A673 (cell line): Measurements from ENCODE around the gene OR5B12. TPM values are rescaled to one million over a fixed set of nuclear protein-coding genes. Genes with fewer than 3 reads are reported as not detected.

Source experiments
- BruUV-seq: library from RNA; stranded (reverse); fragments of 400-500 nt; replicated peaks from 2 replicates; lab custom pipeline; 2021; lab: Mats Ljungman, UMichigan
- CTCF ChIA-PET: fragments of 300-600 bp; sonication (Branson Sonifier 250); formaldehyde crosslinking; loops from one replicate; lab custom pipeline; 2022; ENCODE audit warnings: antibody characterized with exemption; lab: Charles Lee
- POLR2A ChIA-PET: fragments of 300-600 bp; sonication (Branson Sonifier 250); formaldehyde crosslinking; loops from one replicate; lab custom pipeline; 2022; ENCODE audit warnings: antibody characterized with exemption; ENCODE audit not compliant: low non-redundant PET; lab: Charles Lee
- DNase-seq: peaks from one replicate; pipeline ENCODE4 v3.0.0-alpha.2; 2015; ENCODE audit warnings: low spot score
- H3K27ac ChIP-seq: fragments of 200-600 bp; sonication (generic); 2 replicates; pipeline ENCODE4 v1.5.1; 2016; ENCODE audit warnings: mixed run types, low read depth, mild to moderate bottlenecking, mixed read lengths, antibody characterized with exemption, low read length; ENCODE audit not compliant: poor library complexity, severe bottlenecking
- H3K27me3 ChIP-seq: fragments of 200-600 bp; sonication (generic); replicated peaks from 2 replicates; pipeline ENCODE4 v1.6.1; 2017; ENCODE audit warnings: mixed run types, low read depth, mild to moderate bottlenecking, mixed read lengths, antibody characterized with exemption, low read length; ENCODE audit not compliant: insufficient read depth, poor library complexity
- H3K36me3 ChIP-seq: fragments of 200-600 bp; sonication (generic); 2 replicates; pipeline ENCODE4 v1.6.1; 2016; ENCODE audit warnings: mixed run types, mild to moderate bottlenecking, mixed read lengths, antibody characterized with exemption, low read length; ENCODE audit not compliant: insufficient read depth, poor library complexity, severe bottlenecking
- H3K4me1 ChIP-seq: fragments of 200-600 bp; sonication (generic); 2 replicates; pipeline ENCODE4 v1.6.1; 2017; ENCODE audit warnings: mixed run types, mild to moderate bottlenecking, mixed read lengths, antibody characterized with exemption, low read length; ENCODE audit not compliant: insufficient read depth, poor library complexity, severe bottlenecking
- H3K4me3 ChIP-seq: fragments of 200-600 bp; sonication (generic); 2 replicates; pipeline ENCODE4 v1.5.1; 2016; ENCODE audit warnings: low read depth, mixed run types, mild to moderate bottlenecking, mixed read lengths, low read length; ENCODE audit not compliant: poor library complexity, severe bottlenecking
- H3K9me3 ChIP-seq: fragments of 200-600 bp; sonication (generic); 2 replicates; pipeline ENCODE4 v1.6.1; 2016; ENCODE audit warnings: mixed run types, low read depth, mild to moderate bottlenecking, mixed read lengths, antibody characterized with exemption, low read length; ENCODE audit not compliant: poor library complexity, severe bottlenecking
- EZH2 ChIP-seq: fragments of 200-600 bp; sonication (generic); IDR thresholded peaks from 2 replicates; pipeline ENCODE4 v1.6.1; 2017; ENCODE audit warnings: borderline replicate concordance, low read depth, mild to moderate bottlenecking, mixed read lengths, antibody characterized with exemption, low read length; ENCODE audit not compliant: poor library complexity, severe bottlenecking
- intact Hi-C: fragments of 100-400 bp; cut with micrococcal nuclease; formaldehyde crosslinking; loops from one replicate; pipeline ENCODE4 v1.10.0; 2022; ENCODE audit not compliant: unreplicated experiment
- total RNA-seq: library from RNA; stranded (reverse); gene quantifications from 2 replicates; pipeline ENCODE4 v1.2.3, GENCODE V29; 2021
- TF ChIP-seq, protein P1 (sequence below): fragments of 300-800, 200-600 bp; sonication (generic); conservative IDR thresholded peaks from 2 replicates; pipeline ENCODE4 v1.5.1; 2017; ENCODE audit warnings: low read depth, mild to moderate bottlenecking, antibody characterized with exemption, low read length, moderate library complexity, mixed read lengths

Gene OR5B12
- total RNA-seq, 1 experiment from 2014 or later, result not detected

DNA sequence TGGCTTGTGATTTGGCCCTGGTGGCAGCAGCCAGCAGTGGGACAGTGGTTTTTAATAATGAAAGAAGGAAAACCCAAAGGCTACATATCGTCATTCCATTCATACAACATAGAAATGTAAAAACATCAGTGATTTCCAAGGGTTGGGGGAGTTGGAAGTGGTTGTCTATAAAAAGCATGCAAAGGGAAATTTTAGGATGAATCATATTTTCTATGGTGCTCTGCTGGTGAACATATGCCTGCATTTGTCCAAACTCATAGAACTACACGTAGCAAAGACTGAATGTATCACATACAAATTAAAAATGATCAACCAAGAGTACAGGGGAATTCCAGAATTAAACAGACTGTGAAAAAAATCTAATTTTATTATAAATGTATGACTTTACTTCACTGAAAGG lies 46.5 kb downstream of the OR5B12 start:
- POLR2A ChIA-PET, result no interaction called here
- BruUV-seq, result no TSS peak
- no peaks in the 10 kb centered on the region for H3K36me3 ChIP-seq
- DNase-seq, result no peak
- TF ChIP-seq, protein P1, sequence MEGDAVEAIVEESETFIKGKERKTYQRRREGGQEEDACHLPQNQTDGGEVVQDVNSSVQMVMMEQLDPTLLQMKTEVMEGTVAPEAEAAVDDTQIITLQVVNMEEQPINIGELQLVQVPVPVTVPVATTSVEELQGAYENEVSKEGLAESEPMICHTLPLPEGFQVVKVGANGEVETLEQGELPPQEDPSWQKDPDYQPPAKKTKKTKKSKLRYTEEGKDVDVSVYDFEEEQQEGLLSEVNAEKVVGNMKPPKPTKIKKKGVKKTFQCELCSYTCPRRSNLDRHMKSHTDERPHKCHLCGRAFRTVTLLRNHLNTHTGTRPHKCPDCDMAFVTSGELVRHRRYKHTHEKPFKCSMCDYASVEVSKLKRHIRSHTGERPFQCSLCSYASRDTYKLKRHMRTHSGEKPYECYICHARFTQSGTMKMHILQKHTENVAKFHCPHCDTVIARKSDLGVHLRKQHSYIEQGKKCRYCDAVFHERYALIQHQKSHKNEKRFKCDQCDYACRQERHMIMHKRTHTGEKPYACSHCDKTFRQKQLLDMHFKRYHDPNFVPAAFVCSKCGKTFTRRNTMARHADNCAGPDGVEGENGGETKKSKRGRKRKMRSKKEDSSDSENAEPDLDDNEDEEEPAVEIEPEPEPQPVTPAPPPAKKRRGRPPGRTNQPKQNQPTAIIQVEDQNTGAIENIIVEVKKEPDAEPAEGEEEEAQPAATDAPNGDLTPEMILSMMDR, result no peak
- no peak for TF ChIP-seq EZH2
- intact Hi-C loops, result no loop called here
- no peaks in the 10 kb centered on the region for H3K27me3 ChIP-seq
- H3K4me3 ChIP-seq, result no peak overlapping the region
- no peak overlapping the region for H3K27ac ChIP-seq
- H3K4me1 ChIP-seq, result no peaks in the 10 kb centered on the region
- H3K9me3 ChIP-seq, result peaks cover 11% of the 10 kb centered on the region
- CTCF ChIA-PET, result no interaction called here

DNA sequence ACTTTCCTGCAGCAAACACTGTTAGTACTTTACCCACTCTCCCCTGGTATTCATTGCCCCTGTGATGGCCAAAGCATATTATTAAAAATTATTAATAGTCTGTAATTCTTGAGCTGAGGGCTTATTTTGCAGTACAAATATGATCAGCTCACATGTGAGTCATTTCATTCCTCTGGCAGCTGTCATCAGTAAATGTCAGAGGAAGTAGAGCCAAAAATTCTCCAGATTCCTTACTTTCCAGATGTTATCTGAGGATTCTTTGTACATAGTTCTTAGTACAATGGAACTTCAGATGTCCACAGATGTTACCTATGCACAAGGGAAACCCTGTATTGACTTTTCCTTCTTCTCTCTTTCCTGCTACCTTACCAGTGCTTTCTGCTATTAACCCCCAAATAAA lies 47.8 kb downstream of the OR5B12 start:
- Histone ChIP-seq H3K4me1 (no peaks in the 10 kb centered on the region), H3K9me3 (peaks cover 11% of the 10 kb centered on the region), H3K27ac (no peak overlapping the region), H3K36me3 (no peaks in the 10 kb centered on the region), H3K27me3 (no peaks in the 10 kb centered on the region), H3K4me3 (no peak overlapping the region)
- ChIA-PET POLR2A (no interaction called here), CTCF (interaction anchor here (0.5 kb wide), 1 partner anchor 1144 kb away, joined by 9 read pairs; no protein-coding TSS in a partner anchor)
- DNase-seq, result peak; percentile 14
- TF ChIP-seq, protein P1, result no peak
- no peak for TF ChIP-seq EZH2
- intact Hi-C loops, result no loop called here
- no TSS peak for BruUV-seq

DNA sequence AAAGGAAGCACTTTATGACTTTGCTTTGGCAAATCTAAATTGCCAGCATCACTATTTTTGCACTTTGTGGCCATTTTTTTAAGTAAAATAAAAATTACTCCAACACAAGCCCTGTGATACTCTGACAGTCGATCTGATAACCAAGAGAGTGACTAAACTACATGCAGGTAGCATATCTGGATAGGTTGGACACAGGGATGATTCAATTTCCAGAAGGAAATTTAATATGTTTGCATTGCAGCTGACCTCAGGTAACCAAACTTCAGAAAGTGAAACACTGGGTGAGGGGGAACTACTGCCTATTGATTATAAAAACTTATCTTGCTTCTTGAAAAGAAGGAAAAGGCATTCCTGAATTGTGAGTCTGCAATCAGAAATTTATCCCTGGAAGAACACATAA lies 49.3 kb downstream of the OR5B12 start:
- ChIA-PET CTCF (no interaction called here), POLR2A (no interaction called here)
- no TSS peak for BruUV-seq
- no peak overlapping the region for H3K4me3 ChIP-seq
- H3K4me1 ChIP-seq, result no peaks in the 10 kb centered on the region
- intact Hi-C loops, result no loop called here
- no peak for DNase-seq
- TF ChIP-seq, protein P1, result no peak
- H3K27me3 ChIP-seq, result no peaks in the 10 kb centered on the region
- no peak overlapping the region for H3K27ac ChIP-seq
- no peaks in the 10 kb centered on the region for H3K36me3 ChIP-seq
- peaks cover 11% of the 10 kb centered on the region for H3K9me3 ChIP-seq
